ENCODE results near the gene PDE4B. TPM values are rescaled to one million over a fixed set of nuclear protein-coding genes. Genes with fewer than 3 reads are reported as not detected.

Gene PDE4B
- total and polyA plus RNA-seq, 9 donors: 14.7 to 25.6 (median 16.8) TPM

GRCh38 chr1:66256629-66257572, 464.2 kb downstream of the PDE4B start:
- peak; percentile 90 for DNase-seq
- Histone ChIP-seq H3K27me3 (ENCODE audit: control insufficient read depth, insufficient read depth, low read length) (no peaks in the 10 kb centered on the region), H3K9me3 (replicated peaks; ENCODE audit: control insufficient read depth, low read depth, low read length) (no peaks in the 10 kb centered on the region), H3K36me3 (ENCODE audit: control insufficient read depth, insufficient read depth, low read length) (no peaks in the 10 kb centered on the region), H3K4me3 (ENCODE audit: low read length) (no peak overlapping the region), H3K27ac (ENCODE audit: low read length) (peak overlapping the region; percentile 17), H3K4me1 (ENCODE audit: control insufficient read depth, insufficient read depth, low read length) (no peaks in the 10 kb centered on the region)
- WGBS (ENCODE audit: insufficient coverage): 52% methylated on average over 2 of the region's 5 CpGs

- WGBS (ENCODE audit: insufficient coverage): 40% methylated on average over 1 of the region's 4 CpGs
- Histone ChIP-seq H3K36me3 (ENCODE audit: control insufficient read depth, insufficient read depth, low read length) (no peaks in the 10 kb centered on the region), H3K4me3 (ENCODE audit: low read length) (no peak overlapping the region), H3K4me1 (ENCODE audit: control insufficient read depth, insufficient read depth, low read length) (peaks cover 2% of the 10 kb centered on the region), H3K27ac (ENCODE audit: low read length) (no peak overlapping the region), H3K9me3 (replicated peaks; ENCODE audit: control insufficient read depth, low read depth, low read length) (no peaks in the 10 kb centered on the region), H3K27me3 (ENCODE audit: control insufficient read depth, insufficient read depth, low read length) (no peaks in the 10 kb centered on the region)
- DNase-seq: peak; percentile 36
Measured at GRCh38 chr1:66258404-66259105, 465.9 kb downstream of the PDE4B start.

DNA sequence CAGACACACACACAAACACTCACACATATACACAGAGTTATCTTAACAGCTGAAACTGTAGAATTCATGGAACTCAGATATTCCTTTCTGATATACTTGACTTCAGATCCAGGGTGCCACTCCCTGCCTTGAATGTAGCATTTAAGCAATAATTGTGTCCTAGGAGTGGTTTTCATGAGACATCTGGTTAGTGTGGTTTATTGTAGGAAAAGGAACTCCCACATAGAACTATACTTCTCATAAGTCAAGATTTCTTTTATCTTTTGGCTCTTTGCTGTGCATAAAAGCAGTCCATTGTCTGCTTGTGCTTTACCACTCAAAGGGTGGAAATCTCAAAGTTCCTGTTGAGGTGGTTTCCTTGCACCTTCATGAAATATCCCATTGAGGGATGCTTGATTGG, 468.7 kb downstream of the PDE4B start:
- Histone ChIP-seq H3K27ac (ENCODE audit: low read length) (no peak overlapping the region), H3K36me3 (ENCODE audit: control insufficient read depth, insufficient read depth, low read length) (no peaks in the 10 kb centered on the region), H3K4me3 (ENCODE audit: low read length) (no peak overlapping the region), H3K27me3 (ENCODE audit: control insufficient read depth, insufficient read depth, low read length) (no peaks in the 10 kb centered on the region), H3K4me1 (ENCODE audit: control insufficient read depth, insufficient read depth, low read length) (peaks cover 13% of the 10 kb centered on the region), H3K9me3 (replicated peaks; ENCODE audit: control insufficient read depth, low read depth, low read length) (no peaks in the 10 kb centered on the region)
- DNase-seq: no peak

DNA sequence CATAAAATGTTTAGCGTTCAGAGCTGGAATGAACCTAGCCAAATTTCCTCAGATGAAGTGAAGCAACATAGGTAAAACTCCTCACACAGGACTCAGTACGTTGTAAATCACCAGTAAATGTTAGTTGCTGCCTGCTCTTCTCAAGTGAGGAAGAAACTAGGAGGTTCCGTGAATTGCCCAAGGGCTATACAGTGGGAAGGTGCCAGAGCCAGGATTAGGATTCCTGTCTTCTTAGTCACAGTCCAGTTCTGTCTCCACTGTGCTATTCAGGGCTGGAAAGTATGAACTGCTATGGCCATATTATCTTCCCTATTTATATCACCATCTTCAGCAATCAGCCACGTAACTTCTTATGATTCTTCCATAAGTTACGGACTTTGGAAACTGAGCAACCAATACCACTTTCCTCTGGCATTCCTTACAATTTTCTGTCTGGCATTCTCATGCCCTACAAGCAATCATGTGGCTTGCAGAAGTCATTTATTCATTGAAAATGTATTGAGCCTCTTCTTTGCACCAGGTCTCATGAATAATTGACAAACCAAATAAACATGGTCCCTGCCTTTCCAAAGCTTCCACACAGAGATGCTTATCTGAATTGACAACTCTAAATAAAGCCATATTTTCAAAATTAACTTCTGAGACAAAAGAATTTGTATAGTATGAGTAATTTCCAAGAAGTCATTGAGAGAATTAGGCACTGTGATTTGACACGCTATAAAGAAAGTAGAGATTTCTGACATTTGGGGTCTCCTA, 469.7 kb downstream of the PDE4B start:
- 50% methylated on average over 3 of the region's 6 CpGs for WGBS (ENCODE audit: insufficient coverage)
- no peaks in the 10 kb centered on the region for H3K27me3 ChIP-seq (ENCODE audit: control insufficient read depth, insufficient read depth, low read length)
- H3K36me3 ChIP-seq (ENCODE audit: control insufficient read depth, insufficient read depth, low read length): no peaks in the 10 kb centered on the region
- no peak overlapping the region for H3K27ac ChIP-seq (ENCODE audit: low read length)
- H3K4me1 ChIP-seq (ENCODE audit: control insufficient read depth, insufficient read depth, low read length): peaks cover 13% of the 10 kb centered on the region
- peak; percentile 63 for DNase-seq
- H3K4me3 ChIP-seq (ENCODE audit: low read length): no peak overlapping the region
- H3K9me3 ChIP-seq (replicated peaks; ENCODE audit: control insufficient read depth, low read depth, low read length): no peaks in the 10 kb centered on the region

GRCh38 chr1:66265268-66265667, 472.6 kb downstream of the PDE4B start:
- Histone ChIP-seq H3K27me3 (ENCODE audit: control insufficient read depth, insufficient read depth, low read length) (no peaks in the 10 kb centered on the region), H3K4me1 (ENCODE audit: control insufficient read depth, insufficient read depth, low read length) (peaks cover 16% of the 10 kb centered on the region), H3K9me3 (replicated peaks; ENCODE audit: control insufficient read depth, low read depth, low read length) (no peaks in the 10 kb centered on the region), H3K36me3 (ENCODE audit: control insufficient read depth, insufficient read depth, low read length) (no peaks in the 10 kb centered on the region), H3K4me3 (ENCODE audit: low read length) (no peak overlapping the region), H3K27ac (ENCODE audit: low read length) (peak overlapping the region; percentile 8)
- no peak for DNase-seq
- no CpG with 5 or more reads among the region's 2 CpGs for WGBS (ENCODE audit: insufficient coverage)

DNA sequence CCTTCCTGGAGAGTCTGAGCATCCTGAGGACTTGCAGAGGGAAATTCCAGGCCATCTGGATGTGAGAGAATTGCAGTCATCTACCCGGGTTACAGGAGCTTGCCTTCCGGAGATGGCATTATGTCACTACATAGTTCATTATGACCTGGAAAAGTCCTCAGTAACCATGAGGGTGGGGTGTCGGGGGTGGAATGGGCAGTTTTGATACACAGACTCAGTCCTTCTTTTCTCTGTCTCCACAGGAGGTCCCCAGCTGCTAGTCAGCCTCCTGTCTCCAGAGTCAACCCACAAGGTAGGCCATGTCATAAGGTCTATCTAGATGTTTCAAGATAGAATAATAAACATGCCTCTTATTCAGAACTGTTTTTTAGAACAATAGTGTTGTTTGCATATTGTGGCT, 473.1 kb downstream of the PDE4B start:
- Histone ChIP-seq H3K4me1 (ENCODE audit: control insufficient read depth, insufficient read depth, low read length) (peaks cover 18% of the 10 kb centered on the region), H3K27ac (ENCODE audit: low read length) (peak overlapping the region; percentile 33), H3K9me3 (replicated peaks; ENCODE audit: control insufficient read depth, low read depth, low read length) (no peaks in the 10 kb centered on the region), H3K36me3 (ENCODE audit: control insufficient read depth, insufficient read depth, low read length) (no peaks in the 10 kb centered on the region), H3K4me3 (ENCODE audit: low read length) (no peak overlapping the region), H3K27me3 (ENCODE audit: control insufficient read depth, insufficient read depth, low read length) (no peaks in the 10 kb centered on the region)
- peak; percentile 49 for DNase-seq
- no CpG with 5 or more reads among the region's 3 CpGs for WGBS (ENCODE audit: insufficient coverage)

GRCh38 chr1:66266350-66266749, 473.7 kb downstream of the PDE4B start:
- 60% methylated on average over 1 of the region's 6 CpGs for WGBS (ENCODE audit: insufficient coverage)
- no peak for DNase-seq
- H3K9me3 ChIP-seq (replicated peaks; ENCODE audit: control insufficient read depth, low read depth, low read length): no peaks in the 10 kb centered on the region
- no peaks in the 10 kb centered on the region for H3K36me3 ChIP-seq (ENCODE audit: control insufficient read depth, insufficient read depth, low read length)
- H3K4me3 ChIP-seq (ENCODE audit: low read length): no peak overlapping the region
- no peaks in the 10 kb centered on the region for H3K27me3 ChIP-seq (ENCODE audit: control insufficient read depth, insufficient read depth, low read length)
- peak overlapping the region; percentile 17 for H3K27ac ChIP-seq (ENCODE audit: low read length)
- peaks cover 18% of the 10 kb centered on the region for H3K4me1 ChIP-seq (ENCODE audit: control insufficient read depth, insufficient read depth, low read length)

DNA sequence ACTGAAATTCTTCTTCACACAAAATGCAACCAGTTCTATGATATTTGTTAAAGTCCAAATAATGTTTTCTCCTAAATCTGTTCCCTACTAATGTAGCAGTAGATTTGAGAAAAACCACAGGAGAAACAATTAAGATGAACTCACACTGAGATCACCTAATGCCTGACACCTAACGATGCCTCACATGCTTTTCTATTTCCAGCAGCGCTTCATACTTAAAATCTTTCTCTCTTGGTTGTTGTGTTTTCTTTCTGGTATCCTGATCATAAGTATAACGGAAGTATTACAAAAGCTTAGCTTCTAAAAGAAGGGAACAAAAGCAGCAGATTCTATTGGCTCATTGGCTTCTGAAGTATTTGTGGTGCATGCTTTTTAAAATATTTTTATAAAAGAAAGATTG, 474.1 kb downstream of the PDE4B start:
- no peaks in the 10 kb centered on the region for H3K27me3 ChIP-seq (ENCODE audit: control insufficient read depth, insufficient read depth, low read length)
- no peak overlapping the region for H3K4me3 ChIP-seq (ENCODE audit: low read length)
- no peaks in the 10 kb centered on the region for H3K36me3 ChIP-seq (ENCODE audit: control insufficient read depth, insufficient read depth, low read length)
- DNase-seq: no peak
- H3K9me3 ChIP-seq (replicated peaks; ENCODE audit: control insufficient read depth, low read depth, low read length): no peaks in the 10 kb centered on the region
- WGBS (ENCODE audit: insufficient coverage): no CpG with 5 or more reads among the region's 3 CpGs
- peaks cover 20% of the 10 kb centered on the region for H3K4me1 ChIP-seq (ENCODE audit: control insufficient read depth, insufficient read depth, low read length)
- peak overlapping the region; percentile 4 for H3K27ac ChIP-seq (ENCODE audit: low read length)

GRCh38 chr1:66267201-66267940, 474.7 kb downstream of the PDE4B start:
- Histone ChIP-seq H3K27ac (ENCODE audit: low read length) (peak overlapping the region; percentile 26), H3K4me1 (ENCODE audit: control insufficient read depth, insufficient read depth, low read length) (peaks cover 24% of the 10 kb centered on the region), H3K4me3 (ENCODE audit: low read length) (no peak overlapping the region), H3K27me3 (ENCODE audit: control insufficient read depth, insufficient read depth, low read length) (no peaks in the 10 kb centered on the region), H3K36me3 (ENCODE audit: control insufficient read depth, insufficient read depth, low read length) (no peaks in the 10 kb centered on the region), H3K9me3 (replicated peaks; ENCODE audit: control insufficient read depth, low read depth, low read length) (no peaks in the 10 kb centered on the region)
- no CpG with 5 or more reads among the region's 7 CpGs for WGBS (ENCODE audit: insufficient coverage)
- DNase-seq: no peak

Data from muscle of leg (tissue), 11 donors.